Colonic mucosa (tissue), 4 donors: ENCODE measurements around the gene MUC12. TPM values are rescaled to one million over a fixed set of nuclear protein-coding genes. Genes with fewer than 3 reads are reported as not detected.
"Not testable (repeated sequence)": the region's sequence is repeated elsewhere in the genome, so short reads cannot be mapped to it uniquely, and the experiment has no call there.

Experiments
- DNase-seq: peaks from one replicate; pipeline ENCODE4 v3.0.0-alpha.2; 2020
- H3K27ac ChIP-seq: fragments of 200-600 bp; one replicate; pipeline ENCODE4 v1.8.0; 2021
- H3K27me3 ChIP-seq: fragments of 200-600 bp; one replicate; pipeline ENCODE4 v1.8.0; 2021
- H3K36me3 ChIP-seq: fragments of 200-600 bp; one replicate; pipeline ENCODE4 v1.8.0; 2021
- H3K4me1 ChIP-seq: fragments of 200-600 bp; one replicate; pipeline ENCODE4 v1.8.0; 2021; ENCODE audit warnings: mild to moderate bottlenecking
- H3K4me3 ChIP-seq: fragments of 200-600 bp; one replicate; pipeline ENCODE4 v1.8.0; 2021
- H3K9ac ChIP-seq, 2 donors: one replicate each; pipeline ENCODE4 v1.7.0; 2013; ENCODE audit warnings: control low read depth in 2 of 2, low read depth in 2 of 2, low read length in 2 of 2
- H3K9me3 ChIP-seq: fragments of 200-600 bp; one replicate; pipeline ENCODE4 v1.8.0; 2021
- CTCF ChIP-seq: fragments of 200-600 bp; IDR thresholded peaks from one replicate; pipeline ENCODE4 v1.8.0; 2022; ENCODE audit warnings: antibody characterized with exemption, mild to moderate bottlenecking
- intact Hi-C: fragments of 100-400 bp; cut with DNase I; formaldehyde crosslinking; loops from one replicate; pipeline ENCODE4 v1.14.1; 2022
- total RNA-seq, 2 donors: library from RNA; stranded (reverse); fragmentation: NEBNext Ultra II Directional in 1 of 2; extraction: Animal tissue kit (Norgen Biotek cat#: 25700) in 1 of 2; gene quantifications; one replicate each; pipeline ENCODE4 v1.2.1, GENCODE V29; 2021
- donor health status: healthy.
- donor health status: DM: no; HTN: no; CAD: no.
- donor health status: DM: no; HTN: no; CAD: no.

MUC12 gene
- 100 to 1,000 TPM; 331 to 542 TPM for total RNA-seq

GRCh38 chr7:100969066-100969615, at the start of gene MUC12:
Gene MUC12, plus strand, starts transcription at chr7:100969565. Its CDS starts 58 bp downstream, at chr7:100969623.
- Histone ChIP-seq H3K9me3 (no peaks in the 10 kb centered on the region), H3K27me3 (peaks cover 16% of the 10 kb centered on the region), H3K4me1 (no peaks in the 10 kb centered on the region), H3K9ac (peak within 1 kb of the TSS; percentile 68 to 95), H3K27ac (peak within 1 kb of the TSS; percentile 86), H3K4me3 (peak within 1 kb of the TSS; percentile 42), H3K36me3 (no peaks in the 10 kb centered on the region)
- intact Hi-C loops = loop anchor here (5.0 kb wide), 1 partner anchor 67 kb away; no protein-coding TSS in a partner anchor
- peak; percentile 48 for DNase-seq
- TF ChIP-seq CTCF = no peak

- intact Hi-C loops, H3K4me3 ChIP-seq, H3K9me3 ChIP-seq, DNase-seq, H3K36me3 ChIP-seq, H3K27me3 ChIP-seq, H3K27ac ChIP-seq, H3K9ac ChIP-seq, H3K4me1 ChIP-seq: not testable (repeated sequence)
These were observed 49.5 kb upstream of the MUC12 start for GRCh38 chr7:100919779-100920437.

GRCh38 chr7:100921039-100921438, 48.3 kb upstream of the MUC12 start:
- Histone ChIP-seq H3K36me3 (no peaks in the 10 kb centered on the region), H3K27ac (no peak overlapping the region), H3K27me3 (no peaks in the 10 kb centered on the region), H3K9me3 (no peaks in the 10 kb centered on the region), H3K4me1 (no peaks in the 10 kb centered on the region), H3K4me3 (no peak overlapping the region), H3K9ac (no peak overlapping the region)
- no peak for DNase-seq
- no peak for TF ChIP-seq CTCF
- intact Hi-C loops = no loop called here

GRCh38 chr7:100923616-100924015, 45.7 kb upstream of the MUC12 start:
- H3K27ac ChIP-seq, H3K4me1 ChIP-seq, H3K9ac ChIP-seq, DNase-seq, H3K4me3 ChIP-seq, H3K36me3 ChIP-seq, intact Hi-C loops, H3K27me3 ChIP-seq, H3K9me3 ChIP-seq: not testable (repeated sequence)

- H3K9me3 ChIP-seq = no peaks in the 10 kb centered on the region
- no peaks in the 10 kb centered on the region for H3K27me3 ChIP-seq
- no peak overlapping the region for H3K27ac ChIP-seq
- TF ChIP-seq CTCF = no peak
- H3K36me3 ChIP-seq = no peaks in the 10 kb centered on the region
- DNase-seq = no peak
- H3K4me1 ChIP-seq = no peaks in the 10 kb centered on the region
- H3K9ac ChIP-seq = no peak overlapping the region
- H3K4me3 ChIP-seq = no peak overlapping the region
- intact Hi-C loops = no loop called here
These were observed 39.6 kb upstream of the MUC12 start for GRCh38 chr7:100929808-100930174.

GRCh38 chr7:100933734-100934133, 35.6 kb upstream of the MUC12 start:
- DNase-seq = no peak
- no peaks in the 10 kb centered on the region for H3K27me3 ChIP-seq
- no peak overlapping the region for H3K9ac ChIP-seq
- H3K4me3 ChIP-seq = no peak overlapping the region
- no peaks in the 10 kb centered on the region for H3K9me3 ChIP-seq
- H3K4me1 ChIP-seq = no peaks in the 10 kb centered on the region
- H3K36me3 ChIP-seq = no peaks in the 10 kb centered on the region
- H3K27ac ChIP-seq = no peak overlapping the region
- no peak for TF ChIP-seq CTCF
- intact Hi-C loops = no loop called here

- H3K4me3 ChIP-seq = not testable (repeated sequence)
These were observed 34.0 kb upstream of the MUC12 start for GRCh38 chr7:100935381-100935780.

GRCh38 chr7:100936167-100936566, 33.2 kb upstream of the MUC12 start:
- H3K4me1 ChIP-seq, H3K9ac ChIP-seq, DNase-seq, H3K27ac ChIP-seq, intact Hi-C loops, H3K4me3 ChIP-seq, H3K9me3 ChIP-seq, H3K36me3 ChIP-seq, H3K27me3 ChIP-seq: not testable (repeated sequence)

More at GRCh38 chr7:100935381-100935780, 34.0 kb upstream of the MUC12 start:
- DNase-seq, H3K27me3 ChIP-seq, H3K36me3 ChIP-seq, H3K27ac ChIP-seq, H3K9me3 ChIP-seq, H3K9ac ChIP-seq, H3K4me1 ChIP-seq, intact Hi-C loops: not testable (repeated sequence)
